ENCODE measurements around the gene MACROD2.

- TF ChIP-seq CTCF (IDR thresholded peaks at IDR 0.05) = no peak
- TF ChIP-seq ZFX (IDR thresholded peaks at IDR 0.05; ENCODE audit: borderline replicate concordance) = no peak
These were observed 2086.8 kb downstream of the MACROD2 start for GRCh38 chr20:16082051-16082550.
